ENCODE results near the gene RP9. TPM values are rescaled to one million over a fixed set of nuclear protein-coding genes. Genes with fewer than 3 reads are reported as not detected.
A peak's percentile ranks its signal among the peaks of the same experiment; 100 is the strongest.

Gene RP9, protein sequence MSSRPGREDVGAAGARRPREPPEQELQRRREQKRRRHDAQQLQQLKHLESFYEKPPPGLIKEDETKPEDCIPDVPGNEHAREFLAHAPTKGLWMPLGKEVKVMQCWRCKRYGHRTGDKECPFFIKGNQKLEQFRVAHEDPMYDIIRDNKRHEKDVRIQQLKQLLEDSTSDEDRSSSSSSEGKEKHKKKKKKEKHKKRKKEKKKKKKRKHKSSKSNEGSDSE
- 11.0 and 29.4 TPM in 2 replicates for total RNA-seq (ENCODE audit: low replicate concordance)

DNA sequence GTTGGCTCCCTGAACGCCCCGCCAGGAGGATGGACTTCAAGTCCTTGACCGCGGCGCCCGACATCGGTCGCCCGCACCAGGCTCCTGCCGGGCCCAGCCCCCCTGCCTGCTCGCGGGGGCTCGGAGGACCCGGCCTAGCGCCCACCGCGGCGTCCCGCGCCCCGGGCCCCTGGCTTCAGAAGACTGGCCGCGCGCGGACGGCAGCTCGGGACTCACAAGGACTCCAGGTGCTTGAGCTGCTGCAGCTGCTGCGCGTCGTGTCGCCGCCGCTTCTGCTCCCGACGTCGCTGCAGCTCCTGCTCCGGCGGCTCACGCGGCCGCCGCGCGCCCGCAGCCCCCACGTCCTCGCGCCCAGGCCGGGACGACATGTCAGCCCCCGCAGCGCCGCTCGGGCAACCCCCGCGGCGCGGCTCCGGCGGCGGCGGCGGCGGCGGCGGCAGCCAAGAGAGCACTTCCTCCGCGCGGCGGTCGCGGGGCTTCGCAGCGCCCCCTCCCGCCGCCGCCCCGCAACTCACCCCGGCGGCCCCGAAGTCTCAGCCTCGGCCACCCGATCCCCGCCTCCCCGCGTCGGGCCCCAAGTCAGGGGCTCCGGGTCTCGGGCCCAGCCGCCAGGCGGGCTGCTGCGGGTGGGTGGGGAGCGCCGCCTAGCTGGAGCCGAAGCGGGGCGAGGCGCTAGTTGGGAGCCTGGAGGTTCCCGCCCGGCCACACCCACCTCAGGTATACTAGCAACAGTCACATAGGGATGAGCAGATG lies at the start of gene RP9:
TSS of gene RP9 (minus strand) at position 400 of the 753 bp plus-strand sequence. CDS start at position 368, 32 bp downstream.
- TF ChIP-seq, protein P1, sequence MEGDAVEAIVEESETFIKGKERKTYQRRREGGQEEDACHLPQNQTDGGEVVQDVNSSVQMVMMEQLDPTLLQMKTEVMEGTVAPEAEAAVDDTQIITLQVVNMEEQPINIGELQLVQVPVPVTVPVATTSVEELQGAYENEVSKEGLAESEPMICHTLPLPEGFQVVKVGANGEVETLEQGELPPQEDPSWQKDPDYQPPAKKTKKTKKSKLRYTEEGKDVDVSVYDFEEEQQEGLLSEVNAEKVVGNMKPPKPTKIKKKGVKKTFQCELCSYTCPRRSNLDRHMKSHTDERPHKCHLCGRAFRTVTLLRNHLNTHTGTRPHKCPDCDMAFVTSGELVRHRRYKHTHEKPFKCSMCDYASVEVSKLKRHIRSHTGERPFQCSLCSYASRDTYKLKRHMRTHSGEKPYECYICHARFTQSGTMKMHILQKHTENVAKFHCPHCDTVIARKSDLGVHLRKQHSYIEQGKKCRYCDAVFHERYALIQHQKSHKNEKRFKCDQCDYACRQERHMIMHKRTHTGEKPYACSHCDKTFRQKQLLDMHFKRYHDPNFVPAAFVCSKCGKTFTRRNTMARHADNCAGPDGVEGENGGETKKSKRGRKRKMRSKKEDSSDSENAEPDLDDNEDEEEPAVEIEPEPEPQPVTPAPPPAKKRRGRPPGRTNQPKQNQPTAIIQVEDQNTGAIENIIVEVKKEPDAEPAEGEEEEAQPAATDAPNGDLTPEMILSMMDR (IDR thresholded peaks at IDR 0.05), result peak; percentile 67
- no peak for TF ChIP-seq EZH2phosphoT487 (IDR thresholded peaks at IDR 0.05)
- peak; percentile 43 for TF ChIP-seq EZH2 (IDR thresholded peaks at IDR 0.05)
- H3K36me3 Mint-ChIP-seq, result no peaks in the 10 kb centered on the region
- peaks cover 19% of the 10 kb centered on the region for H3K27me3 ChIP-seq
- no peaks in the 10 kb centered on the region for H3K36me3 ChIP-seq
- H3K4me3 ChIP-seq, result peak within 1 kb of the TSS; percentile 100
- peak within 1 kb of the TSS; percentile 8 for H3K27ac Mint-ChIP-seq
- no peaks in the 10 kb centered on the region for H3K9me3 Mint-ChIP-seq
- H3F3A ChIP-seq (ENCODE audit: low read depth), result peaks cover 4% of the 10 kb centered on the region
- peak within 1 kb of the TSS; percentile 83 for H3K4me2 ChIP-seq
- peak; percentile 95 for DNase-seq (ENCODE audit: low spot score)
- peaks cover 42% of the 10 kb centered on the region for H4K20me1 ChIP-seq (ENCODE audit: low read depth)
- H3K27me3 Mint-ChIP-seq (ENCODE audit: insufficient read depth, low read depth), result peaks cover 7% of the 10 kb centered on the region
- H3K4me3 Mint-ChIP-seq, result peak within 1 kb of the TSS; percentile 89
- H3K4me1 Mint-ChIP-seq, result peaks cover 15% of the 10 kb centered on the region
- peaks cover 6% of the 10 kb centered on the region for H3K4me1 ChIP-seq
- H3K79me2 ChIP-seq (ENCODE audit: low read depth), result peaks cover 49% of the 10 kb centered on the region
- no peaks in the 10 kb centered on the region for H3K9me3 ChIP-seq (ENCODE audit: low read depth)
- peak within 1 kb of the TSS; percentile 85 for H2AFZ ChIP-seq (replicated peaks)
- H3K27ac ChIP-seq, result no peak within 1 kb of the TSS
- H3K9ac ChIP-seq, result peak within 1 kb of the TSS; percentile 75

DNA sequence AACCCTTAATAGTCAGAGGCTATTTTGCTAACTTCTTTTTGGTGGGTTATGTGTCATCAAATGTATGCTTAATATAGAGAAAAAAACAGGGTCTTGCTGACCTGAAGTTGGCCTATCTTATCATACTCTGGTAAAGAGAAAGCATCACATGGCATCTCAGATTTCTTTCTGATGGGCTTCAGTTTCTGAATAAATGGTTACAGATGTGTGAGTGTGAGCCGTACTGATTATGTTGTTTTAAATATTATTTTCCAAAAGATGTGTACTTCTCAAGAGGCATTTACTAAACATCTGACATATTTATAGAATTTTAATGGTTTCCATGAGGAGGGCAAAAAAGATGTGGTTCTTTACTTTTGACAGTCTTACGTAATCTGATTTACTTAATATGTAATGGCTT lies 48.6 kb upstream of the RP9 start:
- Histone ChIP-seq H3K4me1 (no peaks in the 10 kb centered on the region), H3K9ac (no peak overlapping the region), H2AFZ (replicated peaks) (no peak overlapping the region), H3K79me2 (ENCODE audit: low read depth) (no peaks in the 10 kb centered on the region), H3F3A (ENCODE audit: low read depth) (no peaks in the 10 kb centered on the region), H4K20me1 (ENCODE audit: low read depth) (no peaks in the 10 kb centered on the region), H3K4me3 (no peak overlapping the region), H3K4me2 (no peak overlapping the region), H3K27ac (no peak overlapping the region), H3K27me3 (no peaks in the 10 kb centered on the region), H3K9me3 (ENCODE audit: low read depth) (no peaks in the 10 kb centered on the region), H3K36me3 (no peaks in the 10 kb centered on the region)
- TF ChIP-seq, protein P1 (IDR thresholded peaks at IDR 0.05), result no peak
- TF ChIP-seq EZH2phosphoT487 (IDR thresholded peaks at IDR 0.05), result no peak
- TF ChIP-seq EZH2 (IDR thresholded peaks at IDR 0.05), result no peak
- Mint-ChIP-seq H3K27me3 (ENCODE audit: insufficient read depth, low read depth) (peaks cover 2% of the 10 kb centered on the region), H3K4me3 (no peak overlapping the region), H3K9me3 (peaks cover 6% of the 10 kb centered on the region), H3K4me1 (no peaks in the 10 kb centered on the region), H3K36me3 (peaks cover 3% of the 10 kb centered on the region), H3K27ac (no peak overlapping the region)
- DNase-seq (ENCODE audit: low spot score), result no peak

DNA sequence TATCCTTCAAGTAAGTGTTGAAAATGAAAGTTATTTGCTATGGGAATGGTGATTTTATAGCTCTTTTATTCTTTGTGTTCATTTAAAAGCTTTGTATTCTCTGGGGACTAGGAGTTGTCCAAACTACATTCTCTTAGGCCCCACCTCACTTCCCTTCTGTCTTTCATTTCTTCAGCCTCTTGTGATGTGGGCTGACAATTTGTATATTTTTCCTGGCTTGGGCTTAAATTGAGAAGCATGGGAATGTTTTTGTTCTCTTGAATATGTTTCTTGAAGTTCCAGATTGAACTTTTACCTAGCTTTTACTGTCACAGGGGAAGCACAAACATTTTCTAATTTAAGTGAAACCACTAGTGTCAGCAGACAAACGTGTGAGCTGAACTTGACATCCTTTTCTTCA lies 48.1 kb upstream of the RP9 start:
- H3K4me1 ChIP-seq, result no peaks in the 10 kb centered on the region
- no peaks in the 10 kb centered on the region for H4K20me1 ChIP-seq (ENCODE audit: low read depth)
- H3K36me3 Mint-ChIP-seq, result peaks cover 3% of the 10 kb centered on the region
- H2AFZ ChIP-seq (replicated peaks), result no peak overlapping the region
- no peaks in the 10 kb centered on the region for H3K9me3 ChIP-seq (ENCODE audit: low read depth)
- no peaks in the 10 kb centered on the region for H3F3A ChIP-seq (ENCODE audit: low read depth)
- H3K4me1 Mint-ChIP-seq, result no peaks in the 10 kb centered on the region
- no peak overlapping the region for H3K27ac Mint-ChIP-seq
- TF ChIP-seq EZH2 (IDR thresholded peaks at IDR 0.05), result no peak
- TF ChIP-seq, protein P1 (IDR thresholded peaks at IDR 0.05), result no peak
- TF ChIP-seq EZH2phosphoT487 (IDR thresholded peaks at IDR 0.05), result no peak
- H3K9ac ChIP-seq, result no peak overlapping the region
- no peaks in the 10 kb centered on the region for H3K36me3 ChIP-seq
- H3K4me2 ChIP-seq, result no peak overlapping the region
- peaks cover under 1% of the 10 kb centered on the region for H3K27me3 Mint-ChIP-seq (ENCODE audit: insufficient read depth, low read depth)
- H3K27me3 ChIP-seq, result no peaks in the 10 kb centered on the region
- peaks cover 4% of the 10 kb centered on the region for H3K9me3 Mint-ChIP-seq
- H3K79me2 ChIP-seq (ENCODE audit: low read depth), result no peaks in the 10 kb centered on the region
- H3K4me3 ChIP-seq, result no peak overlapping the region
- H3K4me3 Mint-ChIP-seq, result no peak overlapping the region
- H3K27ac ChIP-seq, result no peak overlapping the region
- no peak for DNase-seq (ENCODE audit: low spot score)
